MCF 10A (cell line): ENCODE measurements around the gene GSK3A. TPM values are rescaled to one million over a fixed set of nuclear protein-coding genes. Genes with fewer than 3 reads are reported as not detected.
A peak's percentile ranks its signal among the peaks of the same experiment; 100 is the strongest.

Source experiments
- BruUV-seq: library from RNA; stranded (reverse); fragments of 400-500 nt; replicated peaks from 2 replicates; lab custom pipeline; 2021; lab: Mats Ljungman, UMichigan
- CTCF ChIA-PET: fragments of 300-600 bp; sonication (Branson Sonifier 250); formaldehyde crosslinking; extraction: SDS; loops from one replicate; lab custom pipeline; 2021; ENCODE audit warnings: antibody characterized with exemption, inconsistent platforms; lab: Yijun Ruan, JAX
- POLR2A ChIA-PET: fragments of 300-600, 350-650 bp; sonication (Branson Sonifier 250); formaldehyde crosslinking; extraction: SDS; loops from one replicate; lab custom pipeline; 2020; ENCODE audit warnings: antibody characterized with exemption, inconsistent platforms; lab: Yijun Ruan, JAX
- DNase-seq: peaks from one replicate; pipeline ENCODE4 v3.0.0-alpha.2; 2018; ENCODE audit not compliant: unreplicated experiment
- H3K27ac Mint-ChIP-seq: one replicate; pipeline ENCODE4 v1.8.0; 2022; ENCODE audit warnings: mild to moderate bottlenecking, low read depth, mixed read lengths; ENCODE audit not compliant: unreplicated experiment
- H3K27me3 Mint-ChIP-seq: one replicate; pipeline ENCODE4 v1.8.0; 2022; ENCODE audit warnings: mixed read lengths; ENCODE audit not compliant: insufficient read depth, unreplicated experiment
- H3K36me3 Mint-ChIP-seq: one replicate; pipeline ENCODE4 v1.8.0; 2022; ENCODE audit warnings: mild to moderate bottlenecking, moderate library complexity, mixed read lengths; ENCODE audit not compliant: insufficient read depth, unreplicated experiment
- H3K4me1 Mint-ChIP-seq: one replicate; pipeline ENCODE4 v1.8.0; 2022; ENCODE audit warnings: mixed read lengths; ENCODE audit not compliant: insufficient read depth, unreplicated experiment
- H3K4me3 Mint-ChIP-seq: one replicate; pipeline ENCODE4 v1.8.0; 2022; ENCODE audit warnings: mild to moderate bottlenecking, moderate library complexity, mixed read lengths; ENCODE audit not compliant: unreplicated experiment
- H3K9me3 Mint-ChIP-seq: one replicate; pipeline ENCODE4 v1.8.0; 2022; ENCODE audit warnings: mixed read lengths; ENCODE audit not compliant: unreplicated experiment
- CTCF ChIP-seq: fragments of 200-600 bp; IDR thresholded peaks from one replicate; pipeline ENCODE4 v1.8.0; 2022; ENCODE audit warnings: antibody characterized with exemption, mild to moderate bottlenecking; ENCODE audit not compliant: unreplicated experiment
- intact Hi-C: fragments of 100-400 bp; cut with micrococcal nuclease; formaldehyde crosslinking; loops from 2 replicates; pipeline ENCODE4 v1.14.1; 2022
- total RNA-seq: library from RNA; stranded (reverse); gene quantifications from 2 replicates; pipeline ENCODE4 v1.2.3, GENCODE V29; 2022

Gene GSK3A
- total RNA-seq, 1 experiment from 2014 or later = 53.5 TPM

DNA sequence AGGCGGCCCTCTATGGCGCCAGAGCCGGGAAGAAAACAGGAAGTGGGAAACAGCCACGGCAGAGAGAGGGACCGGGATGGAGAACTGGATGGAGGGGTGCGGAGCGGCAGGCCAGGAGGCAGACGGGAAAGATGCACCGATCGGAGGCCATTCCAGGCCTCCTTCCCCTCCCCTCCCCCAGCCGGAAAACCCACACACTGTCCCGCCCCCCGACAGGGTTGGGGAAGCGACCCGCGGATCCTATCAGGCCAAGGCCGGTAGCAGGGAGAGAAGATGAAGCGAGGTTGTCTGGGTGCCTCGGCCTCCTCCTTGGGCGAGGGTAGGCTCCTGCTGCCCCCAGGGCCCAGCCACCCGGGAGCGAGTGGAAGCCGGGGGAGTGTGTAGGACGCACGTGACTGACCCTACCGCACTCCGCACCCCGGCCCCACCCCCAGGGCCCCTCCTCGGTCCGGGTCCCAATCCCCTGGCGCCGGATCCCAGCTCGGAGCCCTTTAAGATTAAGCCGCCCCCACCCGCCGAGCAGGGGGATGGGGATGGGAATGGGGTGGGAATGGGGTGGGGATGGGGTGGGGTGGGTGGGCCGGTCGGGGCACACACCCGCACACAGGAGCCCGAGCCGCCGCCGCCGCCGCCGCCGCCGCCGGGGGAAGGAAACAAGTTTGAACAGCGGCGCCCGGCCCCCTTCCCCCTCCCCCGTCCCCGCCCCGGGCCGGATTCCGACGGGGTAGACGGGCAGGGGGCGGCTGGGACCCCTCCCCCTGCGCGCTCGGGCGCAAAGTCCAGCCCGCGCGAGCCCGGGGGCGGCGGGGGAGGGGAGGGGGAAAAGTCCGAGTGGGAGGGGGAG lies 11.1 kb upstream of the GSK3A start:
- peak overlapping the region; percentile 85 for H3K4me3 Mint-ChIP-seq
- ChIA-PET CTCF (no interaction called here), POLR2A (interaction anchor here (0.6 to 4.0 kb wide), 4 partner anchors 17 to 47 kb away, joined by 3 to 22 read pairs (median 3); partner anchors contain the start of genes CIC and ZNF526)
- BruUV-seq = no TSS peak
- H3K4me1 Mint-ChIP-seq = peaks cover 22% of the 10 kb centered on the region
- H3K27me3 Mint-ChIP-seq = no peaks in the 10 kb centered on the region
- H3K36me3 Mint-ChIP-seq = no peaks in the 10 kb centered on the region
- H3K9me3 Mint-ChIP-seq = no peaks in the 10 kb centered on the region
- intact Hi-C loops = loop anchor here (2.0 kb wide), 1 partner anchor 15 kb away; the partner anchor contains the start of gene CIC
- peak; percentile 63 for DNase-seq
- peak overlapping the region; percentile 85 for H3K27ac Mint-ChIP-seq
- no peak for TF ChIP-seq CTCF

DNA sequence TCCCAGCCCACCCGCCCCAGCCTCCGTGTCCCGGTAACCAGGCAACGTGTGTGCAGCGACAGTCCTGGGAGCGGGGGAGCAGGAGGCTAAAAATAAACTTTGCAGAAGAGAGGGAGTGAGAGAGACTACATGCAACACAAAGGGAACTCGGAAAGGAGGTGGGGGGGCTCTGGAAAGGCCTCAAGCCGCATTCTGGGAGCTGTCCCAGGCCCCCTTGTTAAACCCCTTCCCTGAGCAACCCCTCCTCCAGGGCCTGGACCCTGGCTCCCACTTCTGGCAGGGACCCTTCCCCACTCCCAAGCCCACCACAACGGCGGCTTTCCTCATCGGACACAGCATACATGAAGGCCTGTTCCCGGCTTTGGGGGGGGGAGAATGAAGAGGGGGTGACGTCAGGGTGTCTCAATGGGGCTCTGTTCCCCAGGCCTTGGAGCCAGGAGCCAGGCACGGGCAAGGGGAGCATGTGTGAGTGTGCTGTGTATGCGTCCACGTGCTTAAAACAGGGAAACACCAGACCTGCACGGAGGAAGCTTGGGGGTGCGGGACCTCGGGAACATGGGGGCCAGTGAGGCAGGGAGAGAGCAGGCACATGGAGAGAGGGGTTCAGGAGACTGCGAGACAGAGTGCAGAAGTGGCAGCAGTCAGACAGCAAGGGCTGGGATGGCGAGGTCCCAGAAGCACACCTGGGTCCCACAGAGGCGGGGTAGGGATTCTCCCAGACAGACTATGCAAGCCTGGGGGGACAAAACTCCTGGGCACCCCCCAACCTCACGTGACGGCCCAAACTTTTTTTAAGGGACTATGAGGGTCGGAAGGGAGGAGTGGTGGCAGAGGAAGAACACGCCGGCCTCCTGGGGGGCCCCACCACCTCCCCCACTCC lies 10.2 kb upstream of the GSK3A start:
- intact Hi-C loops = no loop called here
- ChIA-PET POLR2A (interaction anchor here (0.7 to 4.0 kb wide), 7 partner anchors 10 to 48 kb away, joined by 3 to 22 read pairs (median 3); partner anchors contain the start of genes CIC, GSK3A and ZNF526), CTCF (interaction anchor here (0.6 to 3.6 kb wide), 3 partner anchors 27 to 68 kb away, joined by 3 to 33 read pairs (median 8); no protein-coding TSS in a partner anchor)
- Mint-ChIP-seq H3K9me3 (no peaks in the 10 kb centered on the region), H3K36me3 (no peaks in the 10 kb centered on the region), H3K4me3 (peak overlapping the region; percentile 85), H3K27ac (peak overlapping the region; percentile 85), H3K4me1 (peaks cover 22% of the 10 kb centered on the region), H3K27me3 (no peaks in the 10 kb centered on the region)
- TF ChIP-seq CTCF = no peak
- BruUV-seq = TSS peak; percentile 15
- DNase-seq = no peak

GRCh38 chr19:42251572-42252358 lies 9.4 kb upstream of the GSK3A start:
- BruUV-seq = no TSS peak
- Mint-ChIP-seq H3K4me3 (peak overlapping the region; percentile 85), H3K9me3 (no peaks in the 10 kb centered on the region), H3K27ac (peak overlapping the region; percentile 85), H3K36me3 (peaks cover under 1% of the 10 kb centered on the region), H3K27me3 (no peaks in the 10 kb centered on the region), H3K4me1 (peaks cover 26% of the 10 kb centered on the region)
- no peak for DNase-seq
- ChIA-PET CTCF (interaction anchor here (0.6 to 3.6 kb wide), 9 partner anchors 9 to 310 kb away, joined by 3 to 33 read pairs (median 4); partner anchors contain the start of gene POU2F2), POLR2A (interaction anchor here (0.7 to 4.0 kb wide), 5 partner anchors 9 to 31 kb away, joined by 3 to 22 read pairs (median 5); partner anchors contain the start of genes CIC and GSK3A)
- TF ChIP-seq CTCF = no peak
- intact Hi-C loops = no loop called here
